Fibroblast of lung (primary cell): Measurements from ENCODE around the gene MPP7. TPM values are rescaled to one million over a fixed set of nuclear protein-coding genes. Genes with fewer than 3 reads are reported as not detected.

ENCODE experiments used
- DNase-seq, 2 donors: peaks; one replicate each; pipeline versions ENCODE4 v3.0.0 to v3.0.0-alpha.2; 2010; ENCODE audit warnings: low read depth in 2 of 2
- H2AFZ ChIP-seq: 2 replicates; pipeline ENCODE4 v1.5.1; 2012; ENCODE audit warnings: low read length, control low read depth, inconsistent platforms
- H3K27ac ChIP-seq: 2 replicates; pipeline ENCODE4 v1.5.1; 2011; ENCODE audit warnings: low read length, control low read depth; ENCODE audit not compliant: insufficient read depth
- H3K27me3 ChIP-seq: 2 replicates; pipeline ENCODE4 v1.5.1; 2011; ENCODE audit warnings: mild to moderate bottlenecking, low read length; ENCODE audit not compliant: control insufficient read depth, insufficient read depth
- H3K36me3 ChIP-seq: 2 replicates; pipeline ENCODE4 v1.5.1; 2011; ENCODE audit warnings: low read length; ENCODE audit not compliant: control insufficient read depth, insufficient read depth
- H3K4me1 ChIP-seq: 2 replicates; pipeline ENCODE4 v1.5.1; 2011; ENCODE audit warnings: low read length; ENCODE audit not compliant: control insufficient read depth, insufficient read depth; ENCODE audit errors: extremely low read depth
- H3K4me2 ChIP-seq: 2 replicates; pipeline ENCODE4 v1.5.1; 2011; ENCODE audit warnings: low read length, control low read depth; ENCODE audit not compliant: insufficient read depth; ENCODE audit errors: extremely low read depth
- H3K4me3 ChIP-seq, 4 experiments: fragments of 200-600 bp in 1 of 4; sonication (generic) in 1 of 4; replicated peaks in 1 of 4; 2 replicates each; pipeline ENCODE4 v1.5.1; 2011 to 2016; ENCODE audit warnings: low read length in 4 of 4, low read depth in 3 of 4, mild to moderate bottlenecking in 3 of 4, control low read depth in 2 of 4, inconsistent platforms in 1 of 4, mixed read lengths in 1 of 4; ENCODE audit not compliant: insufficient read depth in 1 of 4; ENCODE audit errors: control extremely low read depth in 1 of 4
- H3K79me2 ChIP-seq: 2 replicates; pipeline ENCODE4 v1.5.1; 2012; ENCODE audit warnings: mild to moderate bottlenecking, low read length, inconsistent platforms; ENCODE audit not compliant: control insufficient read depth, insufficient read depth
- H3K9ac ChIP-seq: 2 replicates; pipeline ENCODE4 v1.5.1; 2011; ENCODE audit warnings: mild to moderate bottlenecking, low read length, control low read depth; ENCODE audit not compliant: insufficient read depth
- H3K9me3 ChIP-seq: 2 replicates; pipeline ENCODE4 v1.5.1; 2012; ENCODE audit warnings: low read depth, low read length; ENCODE audit not compliant: control insufficient read depth, insufficient read depth
- H4K20me1 ChIP-seq: 2 replicates; pipeline ENCODE4 v1.5.1; 2011; ENCODE audit warnings: low read length; ENCODE audit not compliant: control insufficient read depth, insufficient read depth; ENCODE audit errors: extremely low read depth
- EZH2 ChIP-seq: IDR thresholded peaks from 2 replicates; pipeline ENCODE4 v1.5.1; 2012; ENCODE audit warnings: low read length, control low read depth, mild to moderate bottlenecking; ENCODE audit errors: missing control alignments
- polyA plus RNA-seq, 2 donors: library from polyadenylated mRNA; depleted of rRNA in 1 of 2; stranded (reverse) in 1 of 2; unstranded in 1 of 2; fragments of >200 nt; gene quantifications; 2 replicates each; pipeline ENCODE4 v1.2.1, GENCODE V29; 2011 to 2012; ENCODE audit warnings: missing spikeins in 1 of 2
- total RNA-seq: library from RNA; depleted of rRNA; stranded (reverse); fragments of >200 nt; gene quantifications from 2 replicates; pipeline ENCODE4 v1.2.1, GENCODE V29; 2014
- TF ChIP-seq, protein P1 (sequence below), 2 donors: IDR thresholded peaks in 1 of 2; conservative IDR thresholded peaks in 1 of 2; 1 replicate in 1 of 2; 2 replicates in 1 of 2; pipeline ENCODE4 v1.5.1; 2011 to 2012; ENCODE audit warnings: low read length in 2 of 2, control low read depth in 1 of 2, inconsistent platforms in 1 of 2, low read depth in 1 of 2, mild to moderate bottlenecking in 1 of 2

Gene MPP7
- total and polyA plus RNA-seq, 2 donors (not counting 1 experiment from before 2014, with no cell fraction given): 0.26 to 0.99 TPM

DNA sequence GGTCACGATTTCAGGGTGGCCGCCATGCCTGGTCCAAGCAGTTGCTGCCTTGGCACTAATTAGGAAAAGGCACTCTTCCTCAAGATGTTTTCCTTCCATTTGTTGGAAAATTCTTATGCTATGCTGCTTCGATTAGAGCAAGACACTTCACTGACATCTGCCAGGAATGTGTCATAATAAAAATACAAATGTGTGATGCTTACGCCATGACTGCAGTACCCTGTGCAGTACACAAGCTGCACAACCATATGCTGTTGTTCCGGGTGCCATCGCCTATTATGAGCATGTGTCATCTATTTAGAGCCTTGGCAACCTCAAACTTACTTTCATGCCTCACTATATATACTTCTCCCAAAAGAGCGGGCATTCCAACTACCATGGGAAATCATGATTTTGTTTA is 14.9 kb upstream of the MPP7 start:
- Histone ChIP-seq H3K4me1 (no peaks in the 10 kb centered on the region), H2AFZ (no peak overlapping the region), H3K36me3 (no peaks in the 10 kb centered on the region), H3K9me3 (no peaks in the 10 kb centered on the region), H3K27me3 (no peaks in the 10 kb centered on the region), H3K4me3 (no peak overlapping the region), H4K20me1 (no peaks in the 10 kb centered on the region), H3K27ac (no peak overlapping the region), H3K79me2 (no peaks in the 10 kb centered on the region), H3K4me2 (no peak overlapping the region), H3K9ac (no peak overlapping the region)
- DNase-seq: no peak
- no peak for TF ChIP-seq EZH2
- TF ChIP-seq, protein P1, sequence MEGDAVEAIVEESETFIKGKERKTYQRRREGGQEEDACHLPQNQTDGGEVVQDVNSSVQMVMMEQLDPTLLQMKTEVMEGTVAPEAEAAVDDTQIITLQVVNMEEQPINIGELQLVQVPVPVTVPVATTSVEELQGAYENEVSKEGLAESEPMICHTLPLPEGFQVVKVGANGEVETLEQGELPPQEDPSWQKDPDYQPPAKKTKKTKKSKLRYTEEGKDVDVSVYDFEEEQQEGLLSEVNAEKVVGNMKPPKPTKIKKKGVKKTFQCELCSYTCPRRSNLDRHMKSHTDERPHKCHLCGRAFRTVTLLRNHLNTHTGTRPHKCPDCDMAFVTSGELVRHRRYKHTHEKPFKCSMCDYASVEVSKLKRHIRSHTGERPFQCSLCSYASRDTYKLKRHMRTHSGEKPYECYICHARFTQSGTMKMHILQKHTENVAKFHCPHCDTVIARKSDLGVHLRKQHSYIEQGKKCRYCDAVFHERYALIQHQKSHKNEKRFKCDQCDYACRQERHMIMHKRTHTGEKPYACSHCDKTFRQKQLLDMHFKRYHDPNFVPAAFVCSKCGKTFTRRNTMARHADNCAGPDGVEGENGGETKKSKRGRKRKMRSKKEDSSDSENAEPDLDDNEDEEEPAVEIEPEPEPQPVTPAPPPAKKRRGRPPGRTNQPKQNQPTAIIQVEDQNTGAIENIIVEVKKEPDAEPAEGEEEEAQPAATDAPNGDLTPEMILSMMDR (conservative IDR thresholded peaks at IDR 0.05 in 1 of 2, IDR thresholded peaks at IDR 0.05 in 1 of 2; ENCODE audit: low read depth in 1 of 2, low read length in 2 of 2): no peak

DNA sequence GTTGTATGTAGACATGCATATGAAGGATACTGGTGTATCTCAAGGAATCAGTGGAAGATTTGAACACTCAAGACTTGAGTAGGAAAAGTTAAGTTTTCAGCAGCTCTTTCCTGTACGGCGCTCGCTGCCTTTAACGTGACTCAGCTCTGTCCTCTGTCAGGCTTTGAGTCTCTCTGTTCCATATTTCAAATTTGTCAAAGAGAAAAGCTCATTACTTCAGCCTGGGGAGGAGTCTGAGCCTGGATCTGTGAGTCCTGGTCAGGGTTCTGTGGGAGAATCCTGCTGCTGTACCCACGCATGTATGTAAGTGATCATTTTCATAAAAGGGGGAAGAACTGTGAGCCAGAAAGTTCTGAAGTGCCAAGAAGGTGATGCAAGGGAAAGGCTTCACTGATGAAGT is 13.8 kb upstream of the MPP7 start:
- Histone ChIP-seq H3K4me2 (no peak overlapping the region), H2AFZ (no peak overlapping the region), H3K9ac (no peak overlapping the region), H3K4me1 (no peaks in the 10 kb centered on the region), H3K27me3 (no peaks in the 10 kb centered on the region), H3K79me2 (no peaks in the 10 kb centered on the region), H3K4me3 (no peak overlapping the region), H3K27ac (no peak overlapping the region), H3K36me3 (no peaks in the 10 kb centered on the region), H4K20me1 (no peaks in the 10 kb centered on the region), H3K9me3 (no peaks in the 10 kb centered on the region)
- TF ChIP-seq, protein P1 (conservative IDR thresholded peaks at IDR 0.05 in 1 of 2, IDR thresholded peaks at IDR 0.05 in 1 of 2; ENCODE audit: low read depth in 1 of 2, low read length in 2 of 2): no peak
- TF ChIP-seq EZH2: no peak
- no peak for DNase-seq

DNA sequence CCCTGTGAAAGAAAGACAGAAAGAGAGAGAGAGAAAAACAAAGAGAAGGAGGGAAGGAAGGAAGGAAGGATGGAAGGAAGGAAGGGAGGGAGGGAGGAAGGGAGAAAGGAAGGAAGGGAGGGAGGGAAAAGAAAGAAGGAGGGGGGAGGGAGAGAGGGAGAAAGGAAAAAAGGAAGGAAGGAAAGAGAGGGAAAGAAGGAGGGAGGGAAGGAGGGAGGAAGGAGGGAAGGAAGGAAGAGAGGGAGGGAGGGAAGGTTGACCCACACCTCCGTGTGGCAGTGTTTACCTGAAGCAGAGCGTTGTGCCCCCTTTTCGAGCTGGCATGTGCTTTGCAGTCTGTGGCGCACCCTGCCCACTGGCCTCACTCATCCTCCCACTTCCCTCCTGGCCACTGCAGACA is 12.3 kb upstream of the MPP7 start:
- no peak overlapping the region for H3K9ac ChIP-seq
- no peaks in the 10 kb centered on the region for H3K4me1 ChIP-seq
- H3K4me3 ChIP-seq: no peak overlapping the region
- TF ChIP-seq, protein P1 (conservative IDR thresholded peaks at IDR 0.05 in 1 of 2, IDR thresholded peaks at IDR 0.05 in 1 of 2; ENCODE audit: low read depth in 1 of 2, low read length in 2 of 2): no peak
- TF ChIP-seq EZH2: no peak
- no peaks in the 10 kb centered on the region for H4K20me1 ChIP-seq
- no peak for DNase-seq
- no peak overlapping the region for H2AFZ ChIP-seq
- H3K4me2 ChIP-seq: no peak overlapping the region
- H3K27ac ChIP-seq: no peak overlapping the region
- H3K79me2 ChIP-seq: no peaks in the 10 kb centered on the region
- H3K27me3 ChIP-seq: no peaks in the 10 kb centered on the region
- no peaks in the 10 kb centered on the region for H3K9me3 ChIP-seq
- no peaks in the 10 kb centered on the region for H3K36me3 ChIP-seq
